NCI-H524 (cell line): ENCODE measurements around the gene GAGE10.
A peak's percentile ranks its signal among the peaks of the same experiment; 100 is the strongest.

Experiments
- DNase-seq, 2 experiments: peaks; one replicate each; lab custom pipeline; 2025; lab: John Stamatoyannopoulos, UW

The GAGE10 gene

GRCh38 chrX:49303346-49303745 lies at the start of gene GAGE10:
Gene GAGE10 (plus strand): TSS chrX:49303646. CDS start chrX:49304860, 1,214 bp downstream.
- DNase-seq, result no peak

- no peak for DNase-seq
These were observed 48.8 kb upstream of the GAGE10 start for GRCh38 chrX:49254639-49255038.

GRCh38 chrX:49256268-49256995 lies 47.0 kb upstream of the GAGE10 start:
- DNase-seq, result no peak

GRCh38 chrX:49257074-49257790 lies 46.2 kb upstream of the GAGE10 start:
- DNase-seq, result no peak

GRCh38 chrX:49257846-49258748 lies 45.3 kb upstream of the GAGE10 start:
- DNase-seq, result no peak

GRCh38 chrX:49258749-49259124 lies 44.7 kb upstream of the GAGE10 start:
- no peak for DNase-seq

GRCh38 chrX:49260221-49260985 lies 43.0 kb upstream of the GAGE10 start:
- no peak for DNase-seq

- DNase-seq, result no peak
These were observed 40.8 kb upstream of the GAGE10 start for GRCh38 chrX:49262603-49263002.

- DNase-seq, result no peak
These were observed 39.8 kb upstream of the GAGE10 start for GRCh38 chrX:49263631-49264030.

- no peak for DNase-seq
These were observed 39.0 kb upstream of the GAGE10 start, which contains the start of gene FOXP3 for GRCh38 chrX:49264460-49264859. Gene FOXP3 (minus strand): TSS chrX:49264710. CDS start chrX:49258505, 6,205 bp downstream.

GRCh38 chrX:49266523-49267445 lies 36.7 kb upstream of the GAGE10 start:
- DNase-seq, result peak; percentile 62 to 75

- no peak for DNase-seq
These were observed 34.8 kb upstream of the GAGE10 start for GRCh38 chrX:49268702-49269009.

- DNase-seq, result peak; percentile 99
These were observed 34.3 kb upstream of the GAGE10 start for GRCh38 chrX:49269010-49269766.

GRCh38 chrX:49269767-49270248 lies 33.6 kb upstream of the GAGE10 start, which contains the start of gene PPP1R3F:
Gene PPP1R3F (plus strand): TSS chrX:49269793. CDS start chrX:49269870, 77 bp downstream.
- no peak for DNase-seq

- no peak for DNase-seq
These were observed 33.1 kb upstream of the GAGE10 start for GRCh38 chrX:49270249-49270921.

- no peak for DNase-seq
These were observed 32.1 kb upstream of the GAGE10 start for GRCh38 chrX:49271341-49271740.

- DNase-seq, result no peak
These were observed 31.0 kb upstream of the GAGE10 start for GRCh38 chrX:49272421-49272820.

- DNase-seq, result no peak
These were observed 30.2 kb upstream of the GAGE10 start for GRCh38 chrX:49273181-49273727.

- no peak for DNase-seq
These were observed 27.2 kb upstream of the GAGE10 start for GRCh38 chrX:49276207-49276606.
